Colonic mucosa (tissue), 4 donors: ENCODE results near the gene FAM177A1. TPM values are rescaled to one million over a fixed set of nuclear protein-coding genes. Genes with fewer than 3 reads are reported as not detected.

Experiments
- DNase-seq: peaks from one replicate; pipeline ENCODE4 v3.0.0-alpha.2; 2020
- H3K27ac ChIP-seq: fragments of 200-600 bp; one replicate; pipeline ENCODE4 v1.8.0; 2021
- H3K27me3 ChIP-seq: fragments of 200-600 bp; one replicate; pipeline ENCODE4 v1.8.0; 2021
- H3K36me3 ChIP-seq: fragments of 200-600 bp; one replicate; pipeline ENCODE4 v1.8.0; 2021
- H3K4me1 ChIP-seq: fragments of 200-600 bp; one replicate; pipeline ENCODE4 v1.8.0; 2021; ENCODE audit warnings: mild to moderate bottlenecking
- H3K4me3 ChIP-seq: fragments of 200-600 bp; one replicate; pipeline ENCODE4 v1.8.0; 2021
- H3K9ac ChIP-seq, 2 donors: one replicate each; pipeline ENCODE4 v1.7.0; 2013; ENCODE audit warnings: control low read depth in 2 of 2, low read depth in 2 of 2, low read length in 2 of 2
- H3K9me3 ChIP-seq: fragments of 200-600 bp; one replicate; pipeline ENCODE4 v1.8.0; 2021
- CTCF ChIP-seq: fragments of 200-600 bp; IDR thresholded peaks from one replicate; pipeline ENCODE4 v1.8.0; 2022; ENCODE audit warnings: antibody characterized with exemption, mild to moderate bottlenecking
- intact Hi-C: fragments of 100-400 bp; cut with DNase I; formaldehyde crosslinking; loops from one replicate; pipeline ENCODE4 v1.14.1; 2022
- total RNA-seq, 2 donors: library from RNA; stranded (reverse); fragmentation: NEBNext Ultra II Directional in 1 of 2; extraction: Animal tissue kit (Norgen Biotek cat#: 25700) in 1 of 2; gene quantifications; one replicate each; pipeline ENCODE4 v1.2.1, GENCODE V29; 2021
- donor health status: healthy.
- donor health status: DM: no; HTN: no; CAD: no.
- donor health status: DM: no; HTN: no; CAD: no.

FAM177A1 gene
- total RNA-seq, 2 donors from 2014 or later = 114 to 153 TPM

GRCh38 chr14:35121887-35122695 lies 76.0 kb downstream of the FAM177A1 start, which contains the start of the genes PPP2R3C and PRORP:
PPP2R3C (minus strand) TSS chr14:35121990; CDS start chr14:35121959, 31 bp downstream.
PRORP (plus strand) TSS chr14:35122552; CDS start chr14:35123246, 694 bp downstream.
- intact Hi-C loops = loop anchor here (5.0 kb wide), 1 partner anchor 70 kb away; no protein-coding TSS in a partner anchor
- peak; percentile 91 for DNase-seq
- Histone ChIP-seq H3K4me3 (peak within 1 kb of the TSS; percentile 72), H3K9ac (peak within 1 kb of the TSS; percentile 89 to 98), H3K9me3 (no peaks in the 10 kb centered on the region), H3K27ac (peak within 1 kb of the TSS; percentile 94), H3K27me3 (no peaks in the 10 kb centered on the region), H3K4me1 (peaks cover 9% of the 10 kb centered on the region), H3K36me3 (no peaks in the 10 kb centered on the region)
- no peak for TF ChIP-seq CTCF

DNA sequence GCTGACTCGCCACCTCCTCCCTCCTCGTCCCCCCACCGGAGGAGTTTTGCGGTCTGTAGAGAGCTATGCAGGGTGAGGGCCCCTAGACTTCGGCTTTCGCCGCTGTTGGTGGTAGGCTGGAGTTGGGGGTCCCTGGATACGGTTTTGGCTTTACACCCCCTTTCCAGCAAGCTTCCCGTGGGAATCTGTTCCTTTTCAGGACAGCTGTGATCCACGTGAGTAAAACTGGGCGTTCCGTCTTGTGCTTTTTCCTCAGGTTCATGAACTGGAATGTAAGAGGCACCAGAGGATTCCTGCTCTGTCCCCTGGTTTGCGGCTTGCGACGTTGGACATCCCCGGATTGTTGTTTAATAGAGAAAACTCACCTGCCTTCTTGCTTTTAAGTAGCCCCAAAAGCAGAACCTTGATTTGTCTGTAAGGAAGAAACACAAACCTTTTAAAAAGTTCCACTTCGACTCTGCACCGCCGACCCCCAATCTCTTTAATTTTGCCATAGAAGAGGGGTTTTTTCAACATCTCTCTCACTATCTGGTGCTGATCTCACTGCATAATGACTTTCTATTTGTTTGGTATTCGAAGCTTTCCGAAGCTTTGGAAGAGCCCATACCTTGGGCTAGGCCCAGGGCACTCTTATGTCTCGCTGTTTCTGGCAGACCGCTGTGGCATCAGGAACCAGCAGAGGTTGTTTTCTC lies 76.8 kb downstream of the FAM177A1 start:
- no peak for TF ChIP-seq CTCF
- peaks cover 9% of the 10 kb centered on the region for H3K4me1 ChIP-seq
- intact Hi-C loops = loop anchor here (5.0 kb wide), 1 partner anchor 71 kb away; no protein-coding TSS in a partner anchor

GRCh38 chr14:35123388-35123703 lies 77.3 kb downstream of the FAM177A1 start:
- Histone ChIP-seq H3K4me1 (peaks cover 9% of the 10 kb centered on the region), H3K4me3 (peak overlapping the region; percentile 72), H3K9ac (peak overlapping the region in 1 of 2 donors; percentile 98), H3K36me3 (no peaks in the 10 kb centered on the region), H3K27ac (peak overlapping the region; percentile 94), H3K9me3 (no peaks in the 10 kb centered on the region), H3K27me3 (no peaks in the 10 kb centered on the region)
- no peak for TF ChIP-seq CTCF
- intact Hi-C loops = loop anchor here (5.0 kb wide), 1 partner anchor 71 kb away; no protein-coding TSS in a partner anchor
- DNase-seq = no peak

More for the DNA sequence above, 76.8 kb downstream of the FAM177A1 start:
- Histone ChIP-seq H3K4me3 (peak overlapping the region; percentile 72), H3K9me3 (no peaks in the 10 kb centered on the region), H3K9ac (peak overlapping the region; percentile 89 to 98), H3K27ac (peak overlapping the region; percentile 94), H3K36me3 (no peaks in the 10 kb centered on the region), H3K27me3 (no peaks in the 10 kb centered on the region)
- DNase-seq = no peak

GRCh38 chr14:35124127-35124526 lies 78.1 kb downstream of the FAM177A1 start:
- no peak for TF ChIP-seq CTCF
- Histone ChIP-seq H3K36me3 (no peaks in the 10 kb centered on the region), H3K27ac (no peak overlapping the region), H3K9me3 (no peaks in the 10 kb centered on the region), H3K4me1 (peaks cover 9% of the 10 kb centered on the region), H3K9ac (no peak overlapping the region), H3K4me3 (no peak overlapping the region), H3K27me3 (no peaks in the 10 kb centered on the region)
- DNase-seq = no peak
- intact Hi-C loops = loop anchor here (5.0 kb wide), 1 partner anchor 72 kb away; no protein-coding TSS in a partner anchor

Other genes with a start within 250 kb of the FAM177A1 start
- 10 to 100 TPM; 24.9 to 30.6 TPM for gene BAZ1A, start 170.9 kb upstream of the FAM177A1 start, total RNA-seq
- gene SRP54, start 63.3 kb upstream of the FAM177A1 start, total RNA-seq = 10 to 100 TPM; 43.5 to 45.6 TPM
- gene PPP2R3C, start 75.7 kb downstream of the FAM177A1 start, total RNA-seq = 10 to 100 TPM; 17.7 to 26.3 TPM
- 10 to 100 TPM; 23.6 to 36.0 TPM for gene PRORP, start 76.3 kb downstream of the FAM177A1 start, total RNA-seq
- gene PSMA6, start 246.1 kb downstream of the FAM177A1 start, total RNA-seq = 100 to 1,000 TPM; 178 to 197 TPM